MV-4-11 (cell line): ENCODE results near the gene SF3B2.
A peak's percentile ranks its signal among the peaks of the same experiment; 100 is the strongest.
"Not testable (repeated sequence)": the region's sequence is repeated elsewhere in the genome, so short reads cannot be mapped to it uniquely, and the experiment has no call there.

ENCODE experiments used
- DNase-seq: peaks from one replicate; lab custom pipeline; 2025; lab: John Stamatoyannopoulos, UW

SF3B2 gene

GRCh38 chr11:66017321-66017720 is 34.8 kb upstream of the SF3B2 start:
- no peak for DNase-seq

- DNase-seq = no peak
These were observed 32.0 kb upstream of the SF3B2 start for GRCh38 chr11:66020212-66020611.

DNA sequence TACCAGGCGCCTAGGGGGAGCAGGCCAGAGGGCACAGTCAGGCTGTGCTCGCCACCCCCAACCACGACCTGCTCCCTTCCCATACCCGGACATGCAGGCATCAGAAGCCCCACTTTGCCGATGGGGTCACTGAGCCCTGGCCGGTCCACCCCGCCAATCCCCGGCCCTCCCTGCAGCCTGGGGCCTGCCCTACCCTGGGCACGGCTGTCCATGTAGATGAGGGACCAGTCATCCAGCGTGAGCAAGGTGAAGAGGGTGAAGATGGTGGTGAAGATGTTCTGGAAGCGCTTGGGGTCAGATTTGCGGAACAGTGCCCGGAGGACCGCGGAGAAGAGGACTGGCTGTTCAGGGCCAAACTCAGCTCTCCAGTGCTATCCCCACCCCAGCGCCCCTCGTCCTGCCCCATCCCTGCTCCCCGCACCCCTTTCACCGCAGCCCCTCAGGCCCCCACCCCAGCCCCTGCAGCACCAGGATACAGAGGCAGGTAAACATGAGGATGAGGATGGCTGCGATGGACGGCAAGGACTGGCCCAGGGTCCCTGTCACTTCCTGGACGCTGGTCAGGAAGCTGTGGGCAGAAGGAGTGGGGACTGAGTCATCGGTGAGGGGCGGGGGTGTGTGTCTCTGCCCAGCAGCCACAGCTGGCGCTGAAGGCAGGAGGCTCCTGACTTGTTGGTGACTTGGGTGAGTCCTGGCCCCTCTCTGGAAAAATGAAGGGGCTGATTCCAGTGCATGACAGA is 31.4 kb upstream of the SF3B2 start:
- peak; percentile 76 for DNase-seq

GRCh38 chr11:66022401-66023185 is 29.6 kb upstream of the SF3B2 start:
- peak; percentile 37 for DNase-seq

- DNase-seq = not testable (repeated sequence)
These were observed 29.1 kb upstream of the SF3B2 start for GRCh38 chr11:66023186-66023440.

DNA sequence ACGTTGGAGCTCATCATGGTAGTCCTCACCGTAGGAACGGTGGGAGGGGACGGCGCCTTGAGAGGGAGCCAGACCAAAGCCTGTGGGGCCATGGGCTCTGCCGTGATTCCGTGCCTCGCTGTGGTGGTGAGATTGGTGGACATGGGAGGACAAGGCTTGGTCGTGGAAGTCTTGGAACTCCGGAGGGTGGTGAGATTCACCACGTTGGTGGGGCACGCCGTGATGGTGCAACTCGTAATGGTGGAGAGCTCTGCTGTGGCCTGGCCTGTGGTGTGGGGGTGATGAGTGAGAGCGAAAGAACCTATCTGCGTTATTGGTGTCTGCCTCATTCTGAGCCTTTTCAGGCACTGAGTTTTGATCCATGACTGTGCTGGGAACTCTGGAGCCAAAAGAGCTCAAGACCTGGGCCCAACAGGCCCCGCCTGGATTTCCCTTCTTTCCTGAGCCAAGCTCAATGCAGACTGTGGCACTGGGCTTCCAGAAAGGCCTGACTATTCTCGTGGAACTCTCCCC is 26.1 kb upstream of the SF3B2 start, which contains the start of gene CATSPER1:
CATSPER1 (minus strand) TSS at position 463 of the 513 bp plus-strand sequence; CDS start at position 363, 100 bp downstream.
- no peak for DNase-seq

DNA sequence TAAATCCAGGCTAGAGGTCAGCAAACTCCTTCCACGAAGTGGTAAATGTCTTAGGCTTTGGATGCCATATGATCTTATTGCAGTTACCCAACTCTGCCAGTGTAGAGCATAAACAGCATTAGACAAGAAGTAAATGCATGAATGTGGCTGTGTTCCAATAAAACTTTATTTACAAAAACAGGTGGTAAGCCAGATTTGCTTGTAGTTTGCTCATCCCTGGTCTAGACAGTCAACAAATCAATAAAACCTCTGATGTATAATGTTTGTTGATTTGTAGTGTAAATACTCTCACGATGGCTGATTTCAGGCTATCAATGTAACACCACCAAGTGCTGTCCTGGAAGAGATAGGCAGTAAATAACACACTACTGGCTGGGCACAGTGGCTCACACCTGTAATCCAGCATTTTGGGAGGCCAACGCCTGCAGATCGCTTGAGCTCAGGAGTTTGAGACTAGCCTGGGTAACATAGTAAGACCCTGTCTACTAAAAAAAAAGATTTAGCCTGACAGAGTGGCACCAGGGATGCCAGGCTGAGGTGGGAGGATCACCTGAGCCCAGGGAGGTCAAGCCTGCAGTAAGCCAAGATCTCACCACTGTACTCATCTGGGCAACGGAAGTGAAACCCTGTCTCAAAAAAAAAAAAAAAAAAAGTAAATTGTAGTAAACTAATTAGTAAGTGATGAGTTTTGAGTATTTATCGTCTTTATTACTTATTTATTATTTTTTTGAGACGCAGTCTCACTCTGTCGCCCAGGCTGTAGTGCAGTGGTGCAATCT is 19.0 kb upstream of the SF3B2 start:
- DNase-seq = peak; percentile 5

DNA sequence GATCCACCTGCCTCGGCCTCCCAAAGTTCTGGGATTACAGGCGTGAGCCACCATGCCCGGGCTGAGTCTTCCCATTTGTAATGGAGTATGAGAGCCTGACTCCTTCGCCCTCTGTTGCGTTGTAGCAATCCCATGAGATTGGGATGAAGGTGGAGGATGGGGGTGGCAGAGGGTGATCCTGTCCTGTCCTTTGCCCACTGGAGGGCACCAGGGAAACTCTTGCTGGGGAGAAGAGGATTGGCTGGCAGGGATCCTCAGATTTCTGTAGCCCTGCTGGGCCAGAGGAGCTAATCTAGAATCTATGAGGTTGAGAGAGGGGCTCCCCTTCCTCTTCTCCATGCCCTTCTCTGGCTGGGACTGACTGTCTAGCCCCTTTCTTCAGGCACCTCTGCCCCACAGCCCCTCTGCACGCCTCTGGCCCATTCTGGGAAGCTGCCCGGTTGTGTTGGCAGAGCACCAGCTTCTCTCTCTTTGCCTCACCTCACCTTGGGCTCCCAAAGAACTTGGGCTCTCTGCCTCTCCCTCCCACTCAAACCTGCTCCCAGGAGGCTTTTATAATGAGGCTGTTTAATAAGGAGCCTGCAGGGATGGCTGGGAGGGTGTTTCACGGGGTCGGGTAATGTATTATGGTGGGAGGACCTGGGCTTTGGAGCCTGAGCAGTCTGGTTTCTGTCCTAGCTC is 16.4 kb upstream of the SF3B2 start:
- no peak for DNase-seq

GRCh38 chr11:66036334-66036710 is 15.8 kb upstream of the SF3B2 start:
- DNase-seq = no peak

DNA sequence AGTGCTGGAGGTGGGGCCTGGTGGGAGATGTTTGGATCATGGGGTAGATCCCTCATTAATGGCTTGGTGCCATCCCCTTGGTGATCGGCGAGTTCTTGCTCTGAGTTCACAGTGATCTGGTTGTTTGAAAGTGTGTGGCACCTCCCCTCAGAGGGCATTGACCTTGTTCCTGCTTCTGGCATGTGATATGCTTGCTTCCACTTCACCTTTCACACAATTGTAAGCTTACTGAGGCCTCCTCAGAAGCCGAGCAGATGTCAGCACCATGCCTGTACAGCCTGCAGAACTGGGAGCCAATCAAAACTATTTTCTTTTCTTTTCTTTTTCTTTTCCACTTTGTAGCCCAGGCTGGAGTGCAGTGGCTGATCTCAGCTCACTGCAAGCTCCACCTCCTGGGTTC is 14.8 kb upstream of the SF3B2 start:
- no peak for DNase-seq

GRCh38 chr11:66039765-66040164 is 12.4 kb upstream of the SF3B2 start:
- DNase-seq = no peak

GRCh38 chr11:66042227-66042995 is 9.8 kb upstream of the SF3B2 start:
- no peak for DNase-seq

DNA sequence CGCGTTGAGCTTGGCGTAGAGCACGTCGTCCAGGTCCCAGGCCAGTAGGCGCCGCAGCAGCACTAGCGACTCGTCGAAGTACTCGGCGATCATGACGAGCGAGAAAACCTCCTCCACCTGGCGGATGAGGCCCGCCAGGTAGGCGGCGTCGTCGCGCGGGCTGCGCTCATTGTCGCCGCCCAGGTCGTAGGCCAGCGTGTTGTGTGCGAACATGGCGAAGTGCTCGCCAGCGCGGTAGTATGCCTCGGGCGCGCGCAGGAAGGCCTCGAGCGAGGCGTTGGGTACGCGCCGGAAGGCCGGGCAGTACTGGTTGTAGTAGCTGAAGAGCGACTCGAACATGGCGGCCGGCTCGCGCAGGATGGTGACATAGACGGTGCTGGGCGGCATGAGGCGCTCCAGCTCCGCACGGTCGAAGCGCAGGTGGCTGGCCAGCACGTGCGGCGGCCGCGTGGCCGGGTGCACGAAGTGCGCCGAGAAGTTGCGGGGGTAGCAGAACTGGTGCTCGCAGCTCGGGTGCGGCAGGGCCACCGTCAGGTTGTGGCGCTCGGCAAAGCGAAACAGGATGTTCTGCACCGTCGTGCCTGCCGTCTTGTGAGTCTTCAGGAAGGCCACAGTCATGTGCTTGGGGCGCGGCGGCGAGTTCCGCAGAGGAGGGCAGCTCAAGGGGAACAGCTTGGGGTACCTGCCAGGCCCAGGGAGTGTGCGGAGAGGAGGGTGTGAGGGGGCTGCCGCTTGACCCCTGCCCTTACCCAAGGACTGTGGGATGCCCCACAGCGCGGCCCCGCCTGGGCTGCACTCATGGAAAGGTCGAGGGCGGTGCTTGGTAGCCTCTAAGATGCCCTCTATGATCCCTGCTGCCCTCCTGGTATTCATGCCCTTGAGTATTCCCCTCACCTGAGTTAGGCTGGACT is 8.9 kb upstream of the SF3B2 start:
- DNase-seq = no peak

DNA sequence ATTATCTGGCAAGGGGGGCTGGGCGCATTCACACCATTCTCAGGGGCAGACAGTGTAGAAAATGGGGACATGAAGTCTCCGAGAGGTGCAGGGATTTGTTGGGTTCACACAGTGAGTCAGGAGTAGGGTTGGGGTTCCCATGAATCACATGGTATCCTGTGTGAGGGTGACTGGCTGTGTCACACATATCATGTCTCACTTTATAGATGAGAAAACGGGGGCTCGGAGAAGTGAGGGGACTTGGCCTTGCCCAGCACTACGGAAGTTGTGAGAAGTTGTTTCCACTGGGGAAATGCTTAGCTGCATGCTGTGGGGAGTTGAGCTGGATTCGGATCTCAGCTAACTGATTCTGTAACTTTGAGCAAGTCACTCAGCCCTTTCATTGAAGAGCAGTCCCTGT is 7.4 kb upstream of the SF3B2 start:
- no peak for DNase-seq

DNA sequence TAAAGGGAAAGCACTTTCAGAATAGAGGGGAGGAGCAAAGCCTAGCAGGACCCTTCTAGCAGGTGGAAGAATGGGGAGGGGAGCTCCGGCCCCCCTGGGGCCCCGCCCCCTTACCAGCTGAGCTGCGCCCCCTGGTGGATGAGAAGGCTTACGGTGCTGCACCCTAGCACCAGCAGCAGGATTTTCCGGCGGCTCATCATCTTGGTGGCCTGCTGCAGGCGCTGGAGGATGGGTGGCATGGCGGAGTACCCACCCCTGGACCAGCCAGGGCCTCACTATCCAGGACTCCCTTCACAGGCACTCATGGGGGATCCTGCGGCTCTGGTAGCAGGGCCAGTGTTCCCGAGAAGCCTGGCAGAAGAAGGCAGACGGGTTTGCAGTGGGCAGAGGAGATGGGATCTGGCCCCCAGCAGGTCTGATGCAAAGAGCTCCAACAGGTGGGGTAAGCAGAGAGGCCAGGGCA is 7.0 kb upstream of the SF3B2 start:
- peak; percentile 36 for DNase-seq

- DNase-seq = no peak
These were observed 5.3 kb upstream of the SF3B2 start for GRCh38 chr11:66046901-66047300.

DNA sequence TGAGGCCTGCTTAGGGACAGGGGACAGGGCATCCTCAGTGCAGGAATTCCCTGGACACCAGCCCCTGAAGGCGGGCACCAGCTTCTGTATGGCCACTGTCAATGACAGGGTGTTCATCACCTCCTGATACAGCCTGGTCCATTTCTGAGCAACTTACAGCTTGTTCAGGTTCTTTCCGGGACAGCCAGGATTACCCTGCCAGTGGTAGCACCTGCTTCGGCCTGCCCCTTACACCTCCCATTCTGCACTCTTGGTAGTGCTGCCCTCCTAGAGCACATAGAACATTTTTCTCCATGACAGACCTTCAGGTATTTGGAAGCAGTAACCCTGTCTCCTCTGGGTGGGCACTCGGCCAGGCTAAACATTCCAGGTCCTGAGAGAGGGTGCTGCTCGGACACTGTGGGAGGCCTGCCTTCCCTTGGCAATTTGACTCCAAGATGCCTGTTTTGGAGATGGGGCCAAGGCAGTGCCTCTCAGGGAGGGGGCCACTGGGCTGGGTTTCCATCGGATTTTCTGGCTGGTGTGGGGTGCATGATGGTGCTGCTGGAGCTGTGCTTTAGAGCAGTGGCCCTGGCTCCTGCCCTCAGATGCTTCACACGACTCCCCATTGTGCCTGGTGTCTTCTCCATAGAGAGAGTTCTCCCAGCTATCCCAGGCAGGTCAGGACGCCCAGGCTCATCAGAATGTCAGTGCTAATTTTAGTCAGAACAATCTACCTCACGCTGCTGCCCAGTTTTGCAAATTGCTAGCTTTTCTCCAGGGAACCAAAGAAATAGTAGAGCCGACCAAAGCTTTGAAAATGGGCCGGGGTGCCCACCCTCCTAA is 4.4 kb upstream of the SF3B2 start:
- DNase-seq = no peak

DNA sequence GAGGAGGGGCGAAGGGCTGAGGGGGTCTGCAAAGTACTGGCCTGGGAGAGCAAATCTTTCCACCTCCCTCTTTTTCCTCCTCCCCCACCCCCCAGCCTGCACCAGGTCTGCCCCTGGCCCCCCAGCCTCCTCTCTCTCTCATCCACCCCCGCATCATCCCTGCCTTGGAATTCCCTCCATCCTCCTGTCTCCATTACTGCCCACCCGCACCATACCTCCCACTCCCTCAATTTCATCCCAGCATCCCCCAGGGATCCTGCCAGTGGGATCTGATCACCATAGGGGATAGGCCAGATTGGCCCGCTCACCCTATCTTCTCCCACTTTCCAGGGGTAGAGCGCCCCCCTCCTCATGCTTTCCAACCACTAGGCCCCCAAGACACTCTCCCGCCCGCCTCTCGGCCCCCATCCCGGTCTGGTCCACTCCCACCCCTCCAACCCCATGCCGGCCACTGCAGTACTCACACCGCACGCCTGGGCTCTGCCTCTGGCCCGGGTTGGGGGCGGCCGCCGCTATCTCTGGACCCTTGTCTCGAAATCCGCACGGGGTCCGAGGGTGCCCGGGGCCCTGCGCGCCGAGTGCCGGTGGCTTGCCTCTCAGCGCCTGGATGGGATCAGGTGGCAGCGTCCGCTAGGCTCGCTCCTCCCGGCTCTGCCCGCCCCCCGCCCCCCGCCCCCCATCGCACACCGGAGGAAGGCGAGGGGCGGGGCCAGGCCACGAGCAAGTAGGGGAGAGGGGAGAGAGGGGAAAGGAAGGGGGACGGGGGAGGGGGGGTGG is 3.4 kb upstream of the SF3B2 start, which contains the start of gene GAL3ST3:
GAL3ST3 (minus strand) TSS at position 615 of the 777 bp plus-strand sequence. CDS start 3,746 bp downstream, outside the sequence.
- DNase-seq = no peak
